PFSK-1 (cell line): ENCODE measurements around the gene MAN1A2.

ENCODE experiments used
- FOXP2 ChIP-seq: optimal IDR thresholded peaks from 2 replicates; pipeline ENCODE3; 2011; ENCODE audit warnings: borderline replicate concordance, control low read depth, inconsistent platforms; ENCODE audit not compliant: insufficient read depth; ENCODE audit errors: extremely low read length, extremely low read depth
- POLR2AphosphoS5 ChIP-seq: IDR thresholded peaks from 2 replicates; pipeline ENCODE4 v1.6.1; 2012; ENCODE audit warnings: low read depth, mild to moderate bottlenecking, control low read depth, low read length, moderate library complexity
- SIN3A ChIP-seq: IDR thresholded peaks from 2 replicates; pipeline ENCODE4 v1.6.1; 2012; ENCODE audit warnings: mild to moderate bottlenecking, low read length, moderate library complexity, borderline replicate concordance; ENCODE audit not compliant: insufficient read depth
- TAF1 ChIP-seq: IDR thresholded peaks from 2 replicates; pipeline ENCODE4 v1.6.1; 2012; ENCODE audit warnings: low read length, control low read depth, borderline replicate concordance; ENCODE audit not compliant: insufficient read depth
- TF ChIP-seq, protein P1 (sequence below), 2 experiments: IDR thresholded peaks; 2 replicates each; pipeline versions ENCODE4 v1.6.1 to v1.8.0; 2011 to 2012; ENCODE audit warnings: low read depth in 2 of 2, low read length in 2 of 2, control low read depth in 1 of 2, inconsistent platforms in 1 of 2, mild to moderate bottlenecking in 1 of 2, moderate library complexity in 1 of 2; ENCODE audit not compliant: insufficient read depth in 1 of 2

Gene MAN1A2

GRCh38 chr1:117541585-117541984 is 174.3 kb downstream of the MAN1A2 start:
- no peak for TF ChIP-seq TAF1
- no peak for TF ChIP-seq POLR2AphosphoS5
- no peak for TF ChIP-seq FOXP2
- TF ChIP-seq, protein P1, sequence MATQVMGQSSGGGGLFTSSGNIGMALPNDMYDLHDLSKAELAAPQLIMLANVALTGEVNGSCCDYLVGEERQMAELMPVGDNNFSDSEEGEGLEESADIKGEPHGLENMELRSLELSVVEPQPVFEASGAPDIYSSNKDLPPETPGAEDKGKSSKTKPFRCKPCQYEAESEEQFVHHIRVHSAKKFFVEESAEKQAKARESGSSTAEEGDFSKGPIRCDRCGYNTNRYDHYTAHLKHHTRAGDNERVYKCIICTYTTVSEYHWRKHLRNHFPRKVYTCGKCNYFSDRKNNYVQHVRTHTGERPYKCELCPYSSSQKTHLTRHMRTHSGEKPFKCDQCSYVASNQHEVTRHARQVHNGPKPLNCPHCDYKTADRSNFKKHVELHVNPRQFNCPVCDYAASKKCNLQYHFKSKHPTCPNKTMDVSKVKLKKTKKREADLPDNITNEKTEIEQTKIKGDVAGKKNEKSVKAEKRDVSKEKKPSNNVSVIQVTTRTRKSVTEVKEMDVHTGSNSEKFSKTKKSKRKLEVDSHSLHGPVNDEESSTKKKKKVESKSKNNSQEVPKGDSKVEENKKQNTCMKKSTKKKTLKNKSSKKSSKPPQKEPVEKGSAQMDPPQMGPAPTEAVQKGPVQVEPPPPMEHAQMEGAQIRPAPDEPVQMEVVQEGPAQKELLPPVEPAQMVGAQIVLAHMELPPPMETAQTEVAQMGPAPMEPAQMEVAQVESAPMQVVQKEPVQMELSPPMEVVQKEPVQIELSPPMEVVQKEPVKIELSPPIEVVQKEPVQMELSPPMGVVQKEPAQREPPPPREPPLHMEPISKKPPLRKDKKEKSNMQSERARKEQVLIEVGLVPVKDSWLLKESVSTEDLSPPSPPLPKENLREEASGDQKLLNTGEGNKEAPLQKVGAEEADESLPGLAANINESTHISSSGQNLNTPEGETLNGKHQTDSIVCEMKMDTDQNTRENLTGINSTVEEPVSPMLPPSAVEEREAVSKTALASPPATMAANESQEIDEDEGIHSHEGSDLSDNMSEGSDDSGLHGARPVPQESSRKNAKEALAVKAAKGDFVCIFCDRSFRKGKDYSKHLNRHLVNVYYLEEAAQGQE (IDR thresholded peaks at IDR 0.05; ENCODE audit: insufficient read depth in 1 of 2, low read depth in 2 of 2, low read length in 2 of 2) = no peak
- no peak for TF ChIP-seq SIN3A

- TF ChIP-seq SIN3A (no peak), TAF1 (no peak), POLR2AphosphoS5 (no peak), FOXP2 (no peak)
- TF ChIP-seq, protein P1 (IDR thresholded peaks at IDR 0.05; ENCODE audit: insufficient read depth in 1 of 2, low read depth in 2 of 2, low read length in 2 of 2) = no peak
Measured at GRCh38 chr1:117544509-117545109, 177.4 kb downstream of the MAN1A2 start.

DNA sequence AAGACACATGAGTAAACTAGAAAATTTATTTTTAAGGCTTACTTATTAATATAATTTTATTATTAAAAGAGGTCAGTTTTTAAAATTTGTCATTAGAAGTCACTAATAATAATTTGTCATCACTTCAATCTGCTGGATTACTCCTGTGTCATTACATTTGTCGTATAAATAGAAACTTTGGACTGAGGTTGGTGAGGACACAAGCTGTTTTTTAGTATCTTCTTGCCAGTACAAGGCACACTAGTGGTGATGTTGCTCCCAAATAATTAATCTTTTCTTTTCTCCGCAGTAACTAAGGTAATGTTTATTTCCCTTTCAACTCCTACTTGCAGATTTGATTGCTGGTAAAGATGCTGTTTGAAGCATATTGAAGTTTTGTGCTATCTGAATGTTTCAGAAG is 179.2 kb downstream of the MAN1A2 start:
- TF ChIP-seq SIN3A (no peak), TAF1 (no peak), POLR2AphosphoS5 (no peak), FOXP2 (no peak)
- TF ChIP-seq, protein P1 (IDR thresholded peaks at IDR 0.05; ENCODE audit: insufficient read depth in 1 of 2, low read depth in 2 of 2, low read length in 2 of 2) = no peak

DNA sequence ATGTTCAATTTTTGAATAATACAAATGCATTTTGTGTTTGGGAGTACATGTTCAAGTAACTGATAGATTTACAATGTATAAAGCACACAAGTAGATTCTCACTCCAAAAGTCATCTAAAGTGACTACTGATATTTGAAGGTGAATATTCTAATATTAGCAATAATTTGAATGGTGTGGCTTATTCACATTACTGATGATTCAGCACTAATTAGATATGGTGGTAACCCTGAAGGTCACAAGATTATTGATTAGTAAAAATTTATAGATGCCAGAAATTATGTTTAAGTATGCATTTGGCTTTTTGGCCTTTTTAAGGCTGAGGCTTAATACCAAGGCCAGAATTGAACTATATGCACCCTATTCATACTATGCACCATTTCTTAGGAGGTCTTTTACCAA is 186.2 kb downstream of the MAN1A2 start:
- no peak for TF ChIP-seq POLR2AphosphoS5
- no peak for TF ChIP-seq SIN3A
- TF ChIP-seq TAF1 = no peak
- TF ChIP-seq, protein P1 (IDR thresholded peaks at IDR 0.05; ENCODE audit: insufficient read depth in 1 of 2, low read depth in 2 of 2, low read length in 2 of 2) = no peak
- TF ChIP-seq FOXP2 = no peak

- TF ChIP-seq TAF1 (no peak), SIN3A (no peak), FOXP2 (no peak), POLR2AphosphoS5 (no peak)
- TF ChIP-seq, protein P1 (IDR thresholded peaks at IDR 0.05; ENCODE audit: insufficient read depth in 1 of 2, low read depth in 2 of 2, low read length in 2 of 2) = no peak
Measured at GRCh38 chr1:117555806-117556205, 188.6 kb downstream of the MAN1A2 start.
